Tibial nerve (tissue), 3 donors: ENCODE measurements around the gene PIP5K1B.

Experiments used
- POLR2A ChIP-seq, 2 donors: fragments of 450-650 bp; IDR thresholded peaks; one replicate each; pipeline ENCODE4 v1.6.1; 2017; ENCODE audit warnings: antibody characterized with exemption in 2 of 2, mild to moderate bottlenecking in 2 of 2, moderate library complexity in 2 of 2
- TF ChIP-seq, protein P1 (sequence below), 5 experiments: fragments of 200-600 bp in 3 of 5; fragments of 450-650 bp in 2 of 5; sonication (generic) in 3 of 5; IDR thresholded peaks; one replicate each; pipeline ENCODE4 v1.5.1; 2016 to 2019; ENCODE audit warnings: antibody characterized with exemption in 5 of 5, mild to moderate bottlenecking in 3 of 5, moderate library complexity in 2 of 5

- TF ChIP-seq, protein P1, sequence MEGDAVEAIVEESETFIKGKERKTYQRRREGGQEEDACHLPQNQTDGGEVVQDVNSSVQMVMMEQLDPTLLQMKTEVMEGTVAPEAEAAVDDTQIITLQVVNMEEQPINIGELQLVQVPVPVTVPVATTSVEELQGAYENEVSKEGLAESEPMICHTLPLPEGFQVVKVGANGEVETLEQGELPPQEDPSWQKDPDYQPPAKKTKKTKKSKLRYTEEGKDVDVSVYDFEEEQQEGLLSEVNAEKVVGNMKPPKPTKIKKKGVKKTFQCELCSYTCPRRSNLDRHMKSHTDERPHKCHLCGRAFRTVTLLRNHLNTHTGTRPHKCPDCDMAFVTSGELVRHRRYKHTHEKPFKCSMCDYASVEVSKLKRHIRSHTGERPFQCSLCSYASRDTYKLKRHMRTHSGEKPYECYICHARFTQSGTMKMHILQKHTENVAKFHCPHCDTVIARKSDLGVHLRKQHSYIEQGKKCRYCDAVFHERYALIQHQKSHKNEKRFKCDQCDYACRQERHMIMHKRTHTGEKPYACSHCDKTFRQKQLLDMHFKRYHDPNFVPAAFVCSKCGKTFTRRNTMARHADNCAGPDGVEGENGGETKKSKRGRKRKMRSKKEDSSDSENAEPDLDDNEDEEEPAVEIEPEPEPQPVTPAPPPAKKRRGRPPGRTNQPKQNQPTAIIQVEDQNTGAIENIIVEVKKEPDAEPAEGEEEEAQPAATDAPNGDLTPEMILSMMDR (IDR thresholded peaks at IDR 0.05), result no peak
- TF ChIP-seq POLR2A (IDR thresholded peaks at IDR 0.05), result no peak
Measured at GRCh38 chr9:68867066-68867465, 162.0 kb downstream of the PIP5K1B start.
